NCI-H510A treated with DMSO at 0.1 percent for 48 hours (cell line): ENCODE data around the gene HOXB8.

Source experiments
- DNase-seq: peaks from one replicate; lab custom pipeline; 2025; lab: John Stamatoyannopoulos, UW

HOXB8 gene

GRCh38 chr17:48615047-48615962 lies at the start of gene HOXB8:
Gene HOXB8 (minus strand): TSS chr17:48615292. CDS start chr17:48614704, 588 bp downstream.
- no peak for DNase-seq

- peak; percentile 27 for DNase-seq
These were observed 48.2 kb upstream of the HOXB8 start for GRCh38 chr17:48663134-48663924.

- DNase-seq: no peak
These were observed 40.8 kb upstream of the HOXB8 start for GRCh38 chr17:48655913-48656312.

- no peak for DNase-seq
These were observed 34.6 kb upstream of the HOXB8 start for GRCh38 chr17:48649741-48650140.

- DNase-seq: no peak
These were observed 32.8 kb upstream of the HOXB8 start for GRCh38 chr17:48647963-48648245.

GRCh38 chr17:48647103-48647962 lies 32.2 kb upstream of the HOXB8 start:
- peak; percentile 81 for DNase-seq

GRCh38 chr17:48646183-48647102 lies 31.4 kb upstream of the HOXB8 start:
- DNase-seq: peak; percentile 81

GRCh38 chr17:48645639-48646182 lies 30.6 kb upstream of the HOXB8 start:
- no peak for DNase-seq

GRCh38 chr17:48644910-48645557 lies 29.9 kb upstream of the HOXB8 start:
- DNase-seq: no peak

- DNase-seq: no peak
These were observed 29.1 kb upstream of the HOXB8 start for GRCh38 chr17:48644159-48644558.

- no peak for DNase-seq
These were observed 28.6 kb upstream of the HOXB8 start for GRCh38 chr17:48643697-48644012.

GRCh38 chr17:48642843-48643696 lies 28.0 kb upstream of the HOXB8 start:
- no peak for DNase-seq

- DNase-seq: peak; percentile 51
These were observed 27.2 kb upstream of the HOXB8 start for GRCh38 chr17:48642059-48642842.

GRCh38 chr17:48641541-48642058 lies 26.5 kb upstream of the HOXB8 start:
- no peak for DNase-seq

GRCh38 chr17:48640858-48641180 lies 25.7 kb upstream of the HOXB8 start:
- DNase-seq: no peak

GRCh38 chr17:48639982-48640857 lies 25.1 kb upstream of the HOXB8 start:
- DNase-seq: no peak

GRCh38 chr17:48639136-48639535 lies 24.0 kb upstream of the HOXB8 start:
- no peak for DNase-seq
